ENCODE data around the gene CRY1.

The CRY1 gene

DNA sequence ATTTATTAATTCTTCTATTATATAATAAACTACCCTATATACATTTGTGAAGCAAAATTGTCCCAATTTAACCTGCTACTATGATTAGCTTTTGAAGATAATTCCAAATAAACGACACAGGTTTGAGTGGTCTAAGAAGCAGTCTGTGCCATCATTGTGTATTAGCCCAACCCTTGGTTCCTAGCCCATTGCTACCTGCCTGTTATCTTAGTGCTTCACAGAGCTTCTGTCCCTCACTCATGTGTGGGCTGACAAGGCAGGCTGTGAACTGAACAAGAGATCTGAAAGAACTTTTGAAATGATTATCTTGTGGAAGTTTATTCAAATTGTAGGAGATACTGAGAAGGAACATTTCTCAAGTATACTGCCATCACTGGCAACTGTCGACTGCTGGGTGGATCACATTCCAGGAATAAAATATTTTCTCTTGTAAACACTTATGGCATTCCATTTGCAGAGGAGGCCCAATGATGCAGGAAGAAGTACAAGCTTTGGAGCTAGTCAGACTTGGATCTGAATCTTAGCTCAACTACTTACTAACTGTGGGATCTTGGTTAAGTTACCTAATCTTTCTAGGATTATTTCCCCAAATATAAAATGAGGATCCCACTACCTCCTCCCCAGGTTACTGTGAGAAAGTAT, 98.6 kb downstream of the CRY1 start:
- no peak for TF ChIP-seq EZH2phosphoT487 (conservative IDR thresholded peaks at IDR 0.05; ENCODE audit: low read length)
- TF ChIP-seq, protein P1, sequence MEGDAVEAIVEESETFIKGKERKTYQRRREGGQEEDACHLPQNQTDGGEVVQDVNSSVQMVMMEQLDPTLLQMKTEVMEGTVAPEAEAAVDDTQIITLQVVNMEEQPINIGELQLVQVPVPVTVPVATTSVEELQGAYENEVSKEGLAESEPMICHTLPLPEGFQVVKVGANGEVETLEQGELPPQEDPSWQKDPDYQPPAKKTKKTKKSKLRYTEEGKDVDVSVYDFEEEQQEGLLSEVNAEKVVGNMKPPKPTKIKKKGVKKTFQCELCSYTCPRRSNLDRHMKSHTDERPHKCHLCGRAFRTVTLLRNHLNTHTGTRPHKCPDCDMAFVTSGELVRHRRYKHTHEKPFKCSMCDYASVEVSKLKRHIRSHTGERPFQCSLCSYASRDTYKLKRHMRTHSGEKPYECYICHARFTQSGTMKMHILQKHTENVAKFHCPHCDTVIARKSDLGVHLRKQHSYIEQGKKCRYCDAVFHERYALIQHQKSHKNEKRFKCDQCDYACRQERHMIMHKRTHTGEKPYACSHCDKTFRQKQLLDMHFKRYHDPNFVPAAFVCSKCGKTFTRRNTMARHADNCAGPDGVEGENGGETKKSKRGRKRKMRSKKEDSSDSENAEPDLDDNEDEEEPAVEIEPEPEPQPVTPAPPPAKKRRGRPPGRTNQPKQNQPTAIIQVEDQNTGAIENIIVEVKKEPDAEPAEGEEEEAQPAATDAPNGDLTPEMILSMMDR (IDR thresholded peaks at IDR 0.05; ENCODE audit: insufficient read depth, low read length, poor library complexity, severe bottlenecking), result no peak
- H3K79me2 ChIP-seq (ENCODE audit: insufficient read depth, low read length), result no peaks in the 10 kb centered on the region
- no peaks in the 10 kb centered on the region for H3F3A ChIP-seq (ENCODE audit: insufficient read depth)
- no peaks in the 10 kb centered on the region for H3K9me3 ChIP-seq (ENCODE audit: insufficient read depth, low read length)
- H3K4me3 ChIP-seq (ENCODE audit: insufficient read depth, low read length, poor library complexity, severe bottlenecking), result no peak overlapping the region
- H3K9me2 ChIP-seq (replicated peaks; ENCODE audit: insufficient read depth, low read length), result no peaks in the 10 kb centered on the region
- no peak overlapping the region for H3K27ac ChIP-seq (ENCODE audit: low read depth, low read length)
- no peak overlapping the region for H3K9ac ChIP-seq (ENCODE audit: low read length)
- no peak overlapping the region for H3K4me2 ChIP-seq (ENCODE audit: low read depth, low read length, poor library complexity, severe bottlenecking)
- H3K27me3 ChIP-seq (ENCODE audit: low read length), result no peaks in the 10 kb centered on the region
- no peaks in the 10 kb centered on the region for H4K20me1 ChIP-seq (ENCODE audit: low read depth, low read length)
- no peaks in the 10 kb centered on the region for H3K36me3 ChIP-seq (ENCODE audit: low read length)
- H2AFZ ChIP-seq (ENCODE audit: low read depth, low read length, severe bottlenecking), result no peak overlapping the region

DNA sequence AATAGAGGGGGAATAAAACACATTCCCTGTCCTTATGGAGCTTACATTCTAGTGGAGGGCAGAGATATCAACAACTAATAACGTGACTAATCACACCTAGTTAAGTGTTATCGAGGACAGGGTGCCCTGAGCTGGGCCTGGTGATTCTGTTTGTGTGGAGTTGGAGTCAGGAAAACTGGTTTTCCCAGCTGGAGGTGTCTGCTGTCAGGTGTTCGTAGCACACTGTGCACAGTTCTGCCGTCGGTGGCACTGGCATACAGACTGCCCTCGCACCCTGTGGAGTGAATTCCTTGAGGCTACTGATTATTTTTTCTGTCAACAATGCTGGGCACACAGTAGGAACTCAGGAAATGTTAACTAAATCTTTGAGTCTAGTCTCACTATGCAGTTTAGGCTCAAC, 105.5 kb downstream of the CRY1 start:
- TF ChIP-seq, protein P1 (IDR thresholded peaks at IDR 0.05; ENCODE audit: insufficient read depth, low read length, poor library complexity, severe bottlenecking), result no peak
- no peak for TF ChIP-seq EZH2phosphoT487 (conservative IDR thresholded peaks at IDR 0.05; ENCODE audit: low read length)
- Histone ChIP-seq H2AFZ (ENCODE audit: low read depth, low read length, severe bottlenecking) (peak overlapping the region; percentile 99), H3K4me2 (ENCODE audit: low read depth, low read length, poor library complexity, severe bottlenecking) (no peak overlapping the region), H3K27ac (ENCODE audit: low read depth, low read length) (no peak overlapping the region), H3K9ac (ENCODE audit: low read length) (no peak overlapping the region), H3K79me2 (ENCODE audit: insufficient read depth, low read length) (no peaks in the 10 kb centered on the region), H3K9me2 (replicated peaks; ENCODE audit: insufficient read depth, low read length) (no peaks in the 10 kb centered on the region), H3K27me3 (ENCODE audit: low read length) (no peaks in the 10 kb centered on the region), H3F3A (ENCODE audit: insufficient read depth) (no peaks in the 10 kb centered on the region), H3K4me3 (ENCODE audit: insufficient read depth, low read length, poor library complexity, severe bottlenecking) (no peak overlapping the region), H4K20me1 (ENCODE audit: low read depth, low read length) (no peaks in the 10 kb centered on the region), H3K9me3 (ENCODE audit: insufficient read depth, low read length) (no peaks in the 10 kb centered on the region), H3K36me3 (ENCODE audit: low read length) (peaks cover 5% of the 10 kb centered on the region; the same call in 1 of the 2 replicates)

DNA sequence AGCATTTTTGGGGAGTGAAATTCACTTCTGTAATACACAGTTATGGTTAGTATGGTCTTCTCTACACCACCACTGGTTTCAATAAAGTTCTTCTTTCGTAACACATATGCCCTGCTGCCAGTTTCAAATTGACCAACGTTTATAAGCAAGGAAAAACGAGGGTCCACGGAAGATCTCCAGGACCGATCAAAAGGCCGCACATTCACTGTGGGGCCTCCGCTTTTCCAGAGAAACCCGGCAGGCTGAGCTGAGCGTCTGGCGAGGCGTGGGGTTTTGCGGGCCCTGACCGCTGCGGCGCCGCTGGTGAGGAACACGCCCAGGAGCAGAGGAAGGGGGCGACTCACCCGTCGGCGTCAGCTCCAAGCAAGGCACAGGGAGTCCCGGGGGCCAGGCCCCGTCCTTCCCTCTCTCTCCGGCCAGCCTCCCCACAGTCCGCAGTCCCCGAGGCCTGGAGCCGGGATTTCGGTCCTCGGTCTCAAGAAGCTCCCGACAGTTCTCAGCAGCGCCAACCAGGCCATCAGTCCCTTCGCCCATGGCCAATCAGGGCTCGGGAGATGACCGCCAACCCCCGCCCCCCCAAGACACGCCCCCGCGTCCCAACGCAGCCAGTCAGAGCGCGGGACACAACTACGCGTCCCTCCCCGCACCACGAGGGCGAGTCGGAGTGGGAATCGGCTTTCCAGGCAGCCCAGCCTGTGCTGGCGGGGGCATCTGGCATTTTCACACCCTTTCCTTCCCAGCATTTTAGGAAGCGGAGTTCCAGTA, 106.5 kb downstream of the CRY1 start, which contains the start of gene MTERF2:
TSS of gene MTERF2 (minus strand) at position 522 of the 765 bp plus-strand sequence. CDS start 8,432 bp downstream, outside the sequence.
- peak within 1 kb of the TSS; percentile 99 for H2AFZ ChIP-seq (ENCODE audit: low read depth, low read length, severe bottlenecking)
- H3K9ac ChIP-seq (ENCODE audit: low read length), result peak within 1 kb of the TSS; percentile 86
- no peaks in the 10 kb centered on the region for H3K79me2 ChIP-seq (ENCODE audit: insufficient read depth, low read length)
- H3K4me2 ChIP-seq (ENCODE audit: low read depth, low read length, poor library complexity, severe bottlenecking), result peak within 1 kb of the TSS; percentile 96
- no peak for TF ChIP-seq EZH2phosphoT487 (conservative IDR thresholded peaks at IDR 0.05; ENCODE audit: low read length)
- TF ChIP-seq, protein P1 (IDR thresholded peaks at IDR 0.05; ENCODE audit: insufficient read depth, low read length, poor library complexity, severe bottlenecking), result no peak
- no peak within 1 kb of the TSS for H3K27ac ChIP-seq (ENCODE audit: low read depth, low read length)
- no peaks in the 10 kb centered on the region for H3F3A ChIP-seq (ENCODE audit: insufficient read depth)
- H3K27me3 ChIP-seq (ENCODE audit: low read length), result no peaks in the 10 kb centered on the region
- H4K20me1 ChIP-seq (ENCODE audit: low read depth, low read length), result no peaks in the 10 kb centered on the region
- no peaks in the 10 kb centered on the region for H3K9me2 ChIP-seq (replicated peaks; ENCODE audit: insufficient read depth, low read length)
- peaks cover 5% of the 10 kb centered on the region; the same call in 1 of the 2 replicates for H3K36me3 ChIP-seq (ENCODE audit: low read length)
- H3K4me3 ChIP-seq (ENCODE audit: insufficient read depth, low read length, poor library complexity, severe bottlenecking), result peak within 1 kb of the TSS; percentile 98
- H3K9me3 ChIP-seq (ENCODE audit: insufficient read depth, low read length), result no peaks in the 10 kb centered on the region

All from SU-DHL-6 (cell line).